Measurements from ENCODE around the gene CLSTN2. TPM values are rescaled to one million over a fixed set of nuclear protein-coding genes. Genes with fewer than 3 reads are reported as not detected.

CLSTN2 gene
- total RNA-seq, 1 donor from 2014 or later = 143 TPM

- no peak for DNase-seq (ENCODE audit: extremely low spot score, unreplicated experiment)
- no peak overlapping the region for H3K4me3 Mint-ChIP-seq (ENCODE audit: unreplicated experiment)
- no peaks in the 10 kb centered on the region for H3K9me3 Mint-ChIP-seq (ENCODE audit: unreplicated experiment)
- H3K27ac Mint-ChIP-seq (ENCODE audit: unreplicated experiment) = no peak overlapping the region
- TF ChIP-seq CTCF (IDR thresholded peaks at IDR 0.05) = no peak
- no peaks in the 10 kb centered on the region for H3K27me3 Mint-ChIP-seq (ENCODE audit: unreplicated experiment)
- H3K4me1 Mint-ChIP-seq (ENCODE audit: unreplicated experiment) = peaks cover 36% of the 10 kb centered on the region
- H3K36me3 Mint-ChIP-seq (ENCODE audit: unreplicated experiment) = peaks cover 2% of the 10 kb centered on the region
These were observed 508.1 kb downstream of the CLSTN2 start for GRCh38 chr3:140443073-140443472.

- peaks cover 30% of the 10 kb centered on the region for H3K4me1 Mint-ChIP-seq (ENCODE audit: unreplicated experiment)
- no peak overlapping the region for H3K27ac Mint-ChIP-seq (ENCODE audit: unreplicated experiment)
- no peak overlapping the region for H3K4me3 Mint-ChIP-seq (ENCODE audit: unreplicated experiment)
- H3K36me3 Mint-ChIP-seq (ENCODE audit: unreplicated experiment) = peaks cover 2% of the 10 kb centered on the region
- no peaks in the 10 kb centered on the region for H3K27me3 Mint-ChIP-seq (ENCODE audit: unreplicated experiment)
- no peak for DNase-seq (ENCODE audit: extremely low spot score, unreplicated experiment)
- no peak for TF ChIP-seq CTCF (IDR thresholded peaks at IDR 0.05)
- H3K9me3 Mint-ChIP-seq (ENCODE audit: unreplicated experiment) = no peaks in the 10 kb centered on the region
These were observed 508.8 kb downstream of the CLSTN2 start for GRCh38 chr3:140443806-140444205.

GRCh38 chr3:140446734-140447133, 511.7 kb downstream of the CLSTN2 start:
- Mint-ChIP-seq H3K4me1 (ENCODE audit: unreplicated experiment) (peaks cover 4% of the 10 kb centered on the region), H3K4me3 (ENCODE audit: unreplicated experiment) (no peak overlapping the region), H3K27ac (ENCODE audit: unreplicated experiment) (no peak overlapping the region), H3K27me3 (ENCODE audit: unreplicated experiment) (no peaks in the 10 kb centered on the region), H3K36me3 (ENCODE audit: unreplicated experiment) (peaks cover 19% of the 10 kb centered on the region), H3K9me3 (ENCODE audit: unreplicated experiment) (no peaks in the 10 kb centered on the region)
- no peak for DNase-seq (ENCODE audit: extremely low spot score, unreplicated experiment)
- no peak for TF ChIP-seq CTCF (IDR thresholded peaks at IDR 0.05)

GRCh38 chr3:140447136-140447535, 512.2 kb downstream of the CLSTN2 start:
- no peak for DNase-seq (ENCODE audit: extremely low spot score, unreplicated experiment)
- Mint-ChIP-seq H3K9me3 (ENCODE audit: unreplicated experiment) (no peaks in the 10 kb centered on the region), H3K36me3 (ENCODE audit: unreplicated experiment) (peaks cover 18% of the 10 kb centered on the region), H3K4me1 (ENCODE audit: unreplicated experiment) (peaks cover under 1% of the 10 kb centered on the region), H3K27ac (ENCODE audit: unreplicated experiment) (no peak overlapping the region), H3K27me3 (ENCODE audit: unreplicated experiment) (no peaks in the 10 kb centered on the region), H3K4me3 (ENCODE audit: unreplicated experiment) (no peak overlapping the region)
- no peak for TF ChIP-seq CTCF (IDR thresholded peaks at IDR 0.05)

- Mint-ChIP-seq H3K27me3 (ENCODE audit: unreplicated experiment) (no peaks in the 10 kb centered on the region), H3K27ac (ENCODE audit: unreplicated experiment) (no peak overlapping the region), H3K36me3 (ENCODE audit: unreplicated experiment) (peaks cover 22% of the 10 kb centered on the region), H3K9me3 (ENCODE audit: unreplicated experiment) (no peaks in the 10 kb centered on the region), H3K4me1 (ENCODE audit: unreplicated experiment) (no peaks in the 10 kb centered on the region), H3K4me3 (ENCODE audit: unreplicated experiment) (no peak overlapping the region)
- no peak for DNase-seq (ENCODE audit: extremely low spot score, unreplicated experiment)
- TF ChIP-seq CTCF (IDR thresholded peaks at IDR 0.05) = no peak
These were observed 513.0 kb downstream of the CLSTN2 start for GRCh38 chr3:140448001-140448400.

Data from osteocyte (in vitro differentiated cells).